Measurements from ENCODE around the gene CENPL.

GRCh38 chr1:173771560-173771959, 53.1 kb downstream of the CENPL start:
- no peak for TF ChIP-seq CTCF (conservative IDR thresholded peaks at IDR 0.05)
- TF ChIP-seq ZFX (IDR thresholded peaks at IDR 0.05), result no peak

Data from C4-2B (cell line).